ENCODE data around the gene ABO. TPM values are rescaled to one million over a fixed set of nuclear protein-coding genes. Genes with fewer than 3 reads are reported as not detected.
"Not testable (repeated sequence)": the region's sequence is repeated elsewhere in the genome, so short reads cannot be mapped to it uniquely, and the experiment has no call there.

The ABO gene
- total RNA-seq, 1 experiment from 2014 or later, result not detected

DNA sequence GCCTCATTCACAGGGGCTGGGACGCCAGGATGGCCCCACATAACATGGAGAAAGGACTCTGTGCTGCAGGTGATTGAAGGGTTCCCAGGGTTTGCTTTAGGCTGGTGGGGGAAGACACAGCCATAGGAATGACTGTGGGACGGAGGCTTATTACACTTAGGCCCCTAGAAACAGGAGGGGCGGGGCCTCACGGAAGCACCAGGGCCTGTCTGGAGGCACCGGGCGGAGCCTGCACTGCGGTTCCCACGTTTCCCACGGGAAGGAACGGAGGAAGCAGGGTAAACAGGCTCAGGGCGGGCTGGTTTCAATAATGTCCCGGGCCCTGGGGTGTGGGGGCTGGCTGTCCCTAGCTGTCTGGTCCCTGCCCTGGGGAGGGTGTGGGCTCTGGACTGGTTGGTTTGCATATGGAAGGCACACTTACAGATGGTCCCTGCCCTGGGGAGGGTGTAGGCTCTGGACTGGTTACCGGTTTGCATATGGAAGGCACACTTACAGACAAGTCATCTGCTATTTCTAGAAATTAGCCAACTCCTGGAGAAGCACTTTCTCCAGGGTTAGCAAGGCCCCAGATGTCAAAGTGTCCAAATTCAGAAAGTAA is 51.7 kb downstream of the ABO start:
- not testable (repeated sequence) for DNase-seq (ENCODE audit: low read depth, low spot score)

DNA sequence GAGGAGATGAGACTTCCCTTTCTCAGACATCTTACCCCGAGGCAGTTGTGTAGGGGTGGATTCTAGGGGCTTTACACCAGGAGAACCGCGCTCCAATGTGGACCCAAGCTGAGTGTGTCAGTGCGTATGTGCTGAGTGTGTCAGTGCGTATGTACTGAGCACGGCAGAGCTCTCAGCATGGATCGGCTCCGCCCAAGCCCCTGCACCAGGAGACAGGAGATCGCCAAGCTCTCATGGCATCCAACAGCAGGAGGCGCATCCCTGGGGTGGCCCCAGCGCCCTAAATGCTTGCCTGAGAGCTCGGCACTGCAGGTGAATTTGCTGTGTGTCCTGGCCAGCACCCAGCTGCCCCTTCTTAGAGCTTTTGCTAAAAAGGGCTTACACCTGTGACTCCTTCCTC is 53.0 kb downstream of the ABO start:
- in situ Hi-C loops (cut with HindIII; ENCODE audit: low pct_unique_long_range_greater_than_20kb, low sequenced_read_pairs), result not testable (repeated sequence)

More for the DNA sequence above, 51.7 kb downstream of the ABO start:
- in situ Hi-C loops (cut with HindIII; ENCODE audit: low pct_unique_long_range_greater_than_20kb, low sequenced_read_pairs), result not testable (repeated sequence)

DNA sequence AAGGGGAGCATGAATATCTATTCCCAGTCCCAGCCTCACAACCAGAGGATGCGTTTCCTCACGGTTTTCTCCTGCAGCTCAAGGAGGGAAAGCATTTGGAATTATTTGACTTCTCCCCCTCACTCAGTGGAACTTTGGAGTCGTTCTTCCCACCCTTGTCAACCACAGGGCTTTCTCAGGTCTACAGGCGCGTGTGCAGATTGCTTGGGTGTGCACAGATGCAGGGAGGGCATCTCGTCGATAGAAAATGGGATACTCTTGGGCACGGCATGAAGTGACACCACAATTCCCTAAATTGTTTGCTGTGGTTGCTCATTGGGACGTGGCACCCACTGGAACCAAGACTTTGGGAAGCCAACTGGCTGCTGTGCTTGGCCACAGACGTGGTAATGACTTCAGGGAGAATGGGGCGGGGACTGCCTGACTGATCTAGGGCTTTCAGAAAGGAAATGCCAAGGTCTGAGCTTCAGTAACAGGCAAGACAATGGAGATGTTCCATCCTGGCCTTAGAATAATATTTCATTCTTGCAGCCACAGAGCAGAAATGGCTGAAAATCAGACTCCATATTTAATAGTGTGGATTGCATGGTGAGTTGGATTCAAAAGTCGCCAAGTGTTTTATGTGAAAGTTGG is 53.7 kb downstream of the ABO start:
- no peak for DNase-seq (ENCODE audit: low read depth, low spot score)
- in situ Hi-C loops (cut with HindIII; ENCODE audit: low pct_unique_long_range_greater_than_20kb, low sequenced_read_pairs), result no loop called here

More for the DNA sequence above, 53.0 kb downstream of the ABO start:
- not testable (repeated sequence) for DNase-seq (ENCODE audit: low read depth, low spot score)

DNA sequence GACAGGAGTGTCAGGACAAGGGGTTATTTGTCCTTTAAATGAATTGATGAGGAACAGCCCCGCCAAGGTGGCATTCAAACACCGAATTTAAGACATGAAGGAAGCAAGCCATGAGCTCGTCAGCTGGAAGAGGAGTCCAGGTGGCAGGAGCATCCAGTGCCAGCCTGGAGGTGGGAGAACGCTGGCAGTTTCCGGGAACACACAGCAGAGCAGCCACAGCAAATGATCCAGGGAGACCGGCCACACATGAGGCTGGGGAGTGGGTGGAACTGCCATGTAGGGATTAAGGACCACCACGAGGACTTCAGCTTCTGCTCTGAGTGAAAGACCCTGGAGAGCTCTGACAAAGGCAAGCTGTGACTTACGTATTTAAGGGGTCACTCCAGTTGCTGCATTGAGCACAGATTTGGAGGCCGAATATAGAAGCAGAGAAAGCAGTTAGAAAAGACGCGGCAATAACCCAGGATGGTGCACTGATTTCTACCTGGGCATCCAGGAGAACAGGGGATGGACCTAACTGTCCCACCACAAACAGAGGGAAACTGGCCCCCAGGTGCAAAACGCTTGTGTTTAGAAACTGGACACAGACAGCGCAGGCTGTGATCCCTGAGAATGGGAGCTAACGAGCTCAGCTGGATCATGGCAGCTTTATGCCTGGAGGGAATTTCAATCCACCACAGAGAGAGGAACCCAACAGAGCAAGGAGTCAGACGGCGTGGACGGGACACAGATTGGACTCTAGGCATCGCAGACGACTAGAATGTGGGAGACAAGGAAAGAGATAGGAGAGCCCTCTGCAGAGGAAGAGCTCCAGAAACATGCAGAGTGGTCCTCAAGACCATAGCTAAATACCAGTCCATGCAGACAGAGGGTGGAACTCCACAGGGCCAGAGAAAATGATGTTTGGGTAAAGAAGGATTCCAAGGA is 56.7 kb downstream of the ABO start:
- in situ Hi-C loops (cut with HindIII; ENCODE audit: low pct_unique_long_range_greater_than_20kb, low sequenced_read_pairs); DNase-seq (ENCODE audit: low read depth, low spot score): not testable (repeated sequence)

DNA sequence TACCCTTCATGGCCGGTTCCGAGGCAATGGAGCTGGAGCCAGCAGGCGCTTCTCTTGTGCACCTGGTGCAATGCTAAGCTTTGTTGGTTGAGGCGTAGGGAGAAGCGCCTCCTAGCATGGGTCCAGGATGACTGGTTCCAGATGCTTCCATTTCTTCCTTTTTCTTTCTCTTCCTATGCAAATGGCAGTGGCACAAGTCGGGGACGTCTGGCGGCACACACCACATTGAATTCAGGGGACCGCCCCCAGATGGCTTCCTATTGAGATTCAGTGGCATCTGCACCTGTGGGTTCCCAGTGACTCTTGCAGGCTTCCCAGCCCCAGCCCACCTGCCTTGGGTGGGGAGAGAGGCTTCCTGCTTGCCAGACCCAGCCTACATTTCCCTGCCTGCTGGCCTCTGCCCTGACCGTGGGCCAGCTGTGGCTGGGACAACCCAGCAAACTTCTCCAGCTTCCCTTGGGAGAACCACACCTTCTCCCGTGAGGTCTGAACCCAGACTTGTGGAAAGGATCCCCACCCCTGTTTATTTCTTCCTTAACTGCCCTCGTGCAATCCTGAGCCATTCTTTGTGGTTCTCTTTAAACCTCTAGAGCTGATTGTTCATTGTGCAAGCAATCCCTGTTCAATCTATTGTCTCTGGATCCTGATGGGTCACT is 57.5 kb downstream of the ABO start:
- DNase-seq (ENCODE audit: low read depth, low spot score); in situ Hi-C loops (cut with HindIII; ENCODE audit: low pct_unique_long_range_greater_than_20kb, low sequenced_read_pairs): not testable (repeated sequence)

DNA sequence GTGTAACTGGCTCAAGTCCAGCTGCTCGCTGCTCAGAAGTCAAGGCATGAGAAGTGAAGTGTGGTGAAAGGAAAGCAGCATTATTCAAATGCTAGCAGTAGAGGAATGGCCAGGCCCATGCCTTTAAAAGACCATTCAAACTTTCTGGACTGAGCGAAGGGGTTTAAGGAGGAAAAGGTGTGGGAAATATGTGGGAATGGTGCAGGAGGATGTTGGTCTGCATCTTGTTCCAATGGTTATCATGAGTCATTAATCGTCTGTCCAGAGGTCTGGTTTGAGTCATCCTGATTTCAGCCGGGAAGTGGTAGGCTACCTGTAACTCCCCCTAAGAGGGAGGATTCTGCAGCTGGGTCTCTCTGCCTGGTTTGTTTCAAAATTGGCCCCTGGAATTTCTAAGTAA is 60.7 kb downstream of the ABO start:
- DNase-seq (ENCODE audit: low read depth, low spot score); in situ Hi-C loops (cut with HindIII; ENCODE audit: low pct_unique_long_range_greater_than_20kb, low sequenced_read_pairs): not testable (repeated sequence)

DNA sequence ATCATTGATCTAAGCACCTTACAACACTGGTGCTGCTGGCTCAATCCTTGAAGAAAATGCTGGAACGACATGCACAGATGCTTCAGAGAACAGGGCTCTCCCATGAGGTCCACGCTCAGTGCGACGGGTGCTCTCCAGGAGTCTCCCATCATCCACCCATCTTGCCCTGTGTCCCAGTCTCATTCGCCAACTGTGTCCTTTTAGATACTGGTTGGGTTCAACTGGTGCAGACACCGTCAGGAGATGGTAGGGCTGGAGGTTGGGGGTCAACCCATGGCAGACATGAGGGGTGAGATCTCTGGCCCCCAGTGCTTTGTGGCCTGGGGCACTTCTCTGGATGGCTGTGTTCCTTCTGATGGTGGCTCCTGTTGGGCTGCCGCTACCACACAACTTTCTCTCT is 64.4 kb downstream of the ABO start:
- in situ Hi-C loops (cut with HindIII; ENCODE audit: low pct_unique_long_range_greater_than_20kb, low sequenced_read_pairs), result no loop called here
- DNase-seq (ENCODE audit: low read depth, low spot score), result no peak

DNA sequence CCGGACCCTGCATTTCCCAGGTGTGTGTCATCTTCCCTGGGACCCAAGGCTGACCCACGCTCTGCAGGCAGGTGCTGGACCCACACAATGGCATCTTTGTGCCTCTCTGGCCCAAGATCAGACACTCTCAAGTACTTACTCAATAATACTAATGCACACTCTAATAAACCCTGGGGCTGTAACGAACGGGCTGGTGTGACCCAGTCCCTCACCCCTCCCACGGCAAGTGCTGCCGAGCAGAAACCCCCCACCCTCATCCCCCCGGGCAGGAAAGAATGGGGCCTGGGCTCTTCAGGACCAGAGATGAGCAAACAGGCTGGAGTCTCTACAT is 64.8 kb downstream of the ABO start:
- DNase-seq (ENCODE audit: low read depth, low spot score), result no peak
- in situ Hi-C loops (cut with HindIII; ENCODE audit: low pct_unique_long_range_greater_than_20kb, low sequenced_read_pairs), result no loop called here

DNA sequence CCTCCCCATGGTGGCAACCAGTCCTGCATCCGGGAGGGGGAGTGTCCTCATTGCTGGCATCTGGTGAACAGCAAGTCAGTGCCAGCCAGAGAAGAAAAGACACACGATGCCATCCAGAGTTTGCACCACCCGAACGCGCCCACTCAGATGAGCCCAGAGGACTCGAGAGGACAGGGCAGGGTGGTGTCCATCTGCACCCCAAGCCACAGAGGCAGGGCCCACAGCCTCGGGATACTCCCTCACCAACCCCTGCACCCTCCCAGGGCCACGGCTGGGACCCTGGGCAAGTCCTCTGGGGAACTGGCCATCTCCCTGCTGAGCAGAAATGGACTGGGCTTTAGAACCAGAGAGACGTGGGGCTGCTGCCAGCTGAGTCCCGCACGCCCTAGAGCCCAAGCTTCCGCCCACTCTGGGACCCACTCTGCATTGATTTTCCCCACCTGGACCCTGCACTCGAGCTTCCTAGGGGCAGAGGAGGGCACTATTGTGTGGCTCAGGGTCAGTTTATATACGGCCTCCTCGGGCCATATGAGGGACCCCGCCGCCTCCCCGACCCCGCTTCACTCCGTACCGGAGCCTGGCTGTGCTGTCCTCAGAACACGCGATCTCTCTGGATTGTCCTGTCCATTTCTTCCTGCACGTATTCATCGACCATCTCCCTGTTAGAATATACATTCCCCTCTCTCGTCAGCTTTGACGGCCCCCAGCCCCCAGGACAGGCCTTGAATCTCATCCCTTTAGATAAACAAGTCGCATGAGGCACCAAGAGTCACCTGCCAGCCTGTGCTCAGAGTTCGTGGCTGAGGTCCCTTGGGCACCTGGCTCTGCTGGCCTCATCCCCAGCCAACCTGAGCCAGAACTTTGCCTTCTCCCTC is 65.4 kb downstream of the ABO start:
- in situ Hi-C loops (cut with HindIII; ENCODE audit: low pct_unique_long_range_greater_than_20kb, low sequenced_read_pairs); DNase-seq (ENCODE audit: low read depth, low spot score): not testable (repeated sequence)

DNA sequence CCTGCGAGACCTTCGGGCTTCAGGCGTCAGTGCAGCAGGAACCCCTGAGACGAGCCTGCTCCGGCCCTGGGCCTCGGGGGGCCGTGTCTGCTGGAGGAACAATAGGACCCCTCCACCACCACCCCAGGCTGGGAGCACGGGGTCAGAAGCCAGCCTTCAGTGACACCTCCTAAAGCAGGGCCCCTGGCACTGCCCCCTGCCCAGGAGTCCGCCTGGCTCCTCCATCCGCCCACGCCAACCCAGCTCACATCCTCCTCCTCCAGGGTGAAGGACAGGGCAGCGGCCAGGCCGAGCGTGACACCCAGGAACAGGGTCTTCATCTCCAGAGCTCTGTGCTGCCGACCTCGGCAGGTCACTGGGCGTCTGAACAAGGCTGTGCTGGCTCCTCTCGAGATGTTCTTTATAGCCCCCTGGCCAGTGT is 66.1 kb downstream of the ABO start, which contains the start of gene OBP2B:
TSS of gene OBP2B (minus strand) at position 371 of the 421 bp plus-strand sequence. CDS start at position 320, 51 bp downstream.
- DNase-seq (ENCODE audit: low read depth, low spot score); in situ Hi-C loops (cut with HindIII; ENCODE audit: low pct_unique_long_range_greater_than_20kb, low sequenced_read_pairs): not testable (repeated sequence)

DNA sequence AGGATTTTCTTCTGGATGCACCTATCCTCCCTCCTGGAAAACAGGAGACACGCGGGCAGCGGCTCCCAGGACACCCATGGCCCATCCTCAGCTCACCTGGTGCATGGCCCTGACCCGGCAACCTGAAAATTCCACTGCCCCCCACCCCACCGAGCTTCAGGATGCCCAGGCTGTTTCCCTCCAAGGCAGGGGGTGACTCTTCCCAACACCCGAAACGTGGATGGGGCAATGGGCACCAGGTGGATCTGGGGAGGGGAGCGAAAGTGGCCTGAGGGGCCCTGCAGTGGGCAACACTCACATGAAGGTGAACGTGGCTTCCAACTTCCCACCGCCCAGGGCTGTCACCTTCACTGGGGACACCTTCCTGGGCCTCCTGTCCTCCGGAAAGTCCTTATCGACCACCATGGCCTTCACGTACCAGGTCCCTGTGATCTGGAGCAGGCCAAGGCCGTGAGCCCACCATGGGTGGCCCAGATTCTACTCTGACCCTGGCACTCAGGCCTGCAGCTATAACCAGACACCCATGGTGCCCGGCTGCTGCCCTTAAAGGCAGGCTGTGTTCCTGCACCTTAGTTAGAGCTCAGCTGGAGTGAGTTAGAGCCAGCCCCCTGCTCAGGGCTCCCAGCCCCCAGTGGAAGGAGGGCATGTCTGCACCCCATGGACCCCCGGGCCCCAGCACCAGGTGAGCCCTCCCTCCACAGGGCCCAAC is 66.7 kb downstream of the ABO start:
- in situ Hi-C loops (cut with HindIII; ENCODE audit: low pct_unique_long_range_greater_than_20kb, low sequenced_read_pairs); DNase-seq (ENCODE audit: low read depth, low spot score): not testable (repeated sequence)

DNA sequence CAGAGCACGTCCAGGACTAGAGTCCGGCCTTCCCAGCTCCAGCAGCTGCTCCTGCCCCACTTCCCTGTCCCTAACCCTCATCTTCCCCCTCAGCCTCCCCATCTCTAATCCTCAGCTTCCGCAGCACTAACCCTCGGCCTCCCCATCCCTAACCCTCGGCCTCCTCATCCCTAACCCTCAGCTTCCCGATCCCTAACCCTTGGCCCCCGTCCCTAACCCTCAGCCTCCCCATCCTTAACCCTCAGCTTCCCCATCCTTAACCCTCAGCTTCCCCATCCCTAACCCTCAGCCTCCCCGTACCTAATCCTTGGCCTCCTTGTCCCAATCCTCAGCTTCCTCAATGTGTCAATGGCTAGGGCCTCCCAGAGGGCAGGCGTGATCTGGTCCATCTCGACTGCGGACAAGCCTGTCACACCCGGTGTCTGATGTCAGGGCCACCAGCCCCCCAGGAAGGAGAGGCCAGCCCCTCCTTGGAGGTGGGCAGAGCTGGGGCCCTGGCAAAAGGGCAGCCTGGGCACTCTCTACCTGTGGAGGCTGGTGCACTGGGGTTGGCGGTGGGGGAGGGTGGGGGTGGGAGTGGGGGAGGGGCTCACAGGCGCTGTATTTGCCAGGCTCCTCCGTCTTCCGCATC is 67.3 kb downstream of the ABO start:
- DNase-seq (ENCODE audit: low read depth, low spot score), result no peak
- in situ Hi-C loops (cut with HindIII; ENCODE audit: low pct_unique_long_range_greater_than_20kb, low sequenced_read_pairs), result no loop called here

DNA sequence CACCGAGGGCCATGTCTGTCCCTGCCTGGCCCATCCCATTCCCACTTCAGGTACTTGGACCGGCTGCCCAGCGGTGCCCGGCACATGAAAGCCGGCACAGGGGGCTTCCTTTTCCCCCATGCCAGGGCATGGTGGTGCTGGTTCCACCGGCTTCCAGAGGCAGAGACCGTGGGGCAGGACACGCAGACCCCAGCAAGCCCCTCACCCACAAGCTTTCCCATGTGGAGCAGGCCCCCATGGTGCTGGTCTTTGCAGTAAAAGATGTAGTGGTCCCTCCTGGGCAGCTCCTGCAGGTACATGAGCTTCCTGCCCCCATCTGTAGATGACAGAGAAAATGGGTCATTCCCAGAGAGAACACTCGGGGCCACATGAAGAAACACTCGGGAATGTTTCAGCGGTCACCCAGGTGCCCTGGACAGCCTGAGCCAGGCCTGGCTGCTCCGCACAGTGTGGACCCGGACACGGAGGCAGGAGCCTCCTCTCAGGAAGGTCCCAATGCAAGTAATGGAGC is 67.9 kb downstream of the ABO start:
- DNase-seq (ENCODE audit: low read depth, low spot score), result no peak
- in situ Hi-C loops (cut with HindIII; ENCODE audit: low pct_unique_long_range_greater_than_20kb, low sequenced_read_pairs), result no loop called here

DNA sequence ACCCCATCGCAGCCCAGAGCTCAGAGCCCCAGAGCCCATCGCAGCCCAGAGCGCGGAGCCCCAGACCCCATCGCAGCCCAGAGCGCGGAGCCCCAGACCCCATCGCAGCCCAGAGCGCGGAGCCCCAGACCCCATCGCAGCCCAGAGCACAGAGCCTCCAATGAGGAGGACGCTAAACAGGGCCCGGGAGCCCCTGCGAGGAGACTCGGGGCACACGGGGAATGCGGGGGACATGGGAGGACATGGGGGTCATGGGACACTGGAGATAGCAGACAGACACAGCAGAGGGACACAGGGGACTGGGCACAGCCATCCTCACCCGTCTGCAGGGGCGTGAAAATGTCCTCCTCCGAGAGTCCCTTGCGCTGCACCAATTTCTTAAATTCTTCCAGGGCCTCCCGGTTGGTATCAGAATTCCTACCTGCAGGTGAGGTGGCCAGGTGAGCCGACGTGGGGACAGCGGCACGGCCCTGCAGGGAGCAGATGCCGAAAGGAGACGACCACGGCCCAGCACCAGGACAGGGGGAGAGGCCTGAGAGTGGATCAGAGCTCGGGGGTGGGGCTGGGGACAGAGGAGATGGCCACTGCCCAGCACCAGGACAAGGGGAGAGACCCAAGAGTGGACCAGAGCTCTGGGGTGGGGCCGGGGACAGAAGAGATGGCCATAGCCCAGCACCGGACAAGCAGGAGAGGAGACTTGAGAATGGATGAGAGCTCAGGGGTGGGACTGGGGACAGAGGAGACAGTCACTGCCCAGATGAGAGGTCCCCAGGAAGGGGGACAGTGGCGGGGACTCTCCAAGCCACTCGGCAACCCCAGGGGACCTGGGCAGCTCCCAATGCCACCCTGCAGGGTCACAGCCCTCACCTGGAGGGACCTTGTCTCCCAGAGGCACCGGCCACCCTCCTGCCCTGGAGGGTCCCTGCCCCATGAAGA is 68.7 kb downstream of the ABO start:
- no peak for DNase-seq (ENCODE audit: low read depth, low spot score)
- in situ Hi-C loops (cut with HindIII; ENCODE audit: low pct_unique_long_range_greater_than_20kb, low sequenced_read_pairs), result no loop called here

DNA sequence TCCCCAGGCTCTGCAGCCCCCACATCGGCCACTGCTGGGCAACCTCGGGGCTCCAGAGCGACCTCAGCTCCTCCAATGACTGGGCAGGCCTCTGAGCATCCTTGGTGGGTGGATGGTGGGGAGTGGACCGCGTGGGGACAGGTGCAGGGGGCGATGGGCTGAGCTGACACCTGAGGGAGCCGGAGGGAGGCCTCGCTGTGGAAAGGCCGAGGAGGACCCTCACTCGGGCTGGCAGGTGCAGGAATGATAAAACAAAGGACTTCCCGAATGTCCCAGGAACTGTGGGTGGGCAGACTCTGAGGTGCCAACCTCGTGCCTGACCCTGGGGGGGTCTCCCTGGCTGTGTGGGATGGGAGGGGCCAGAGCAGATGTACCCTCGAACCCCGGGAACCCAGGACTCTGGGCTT is 69.5 kb downstream of the ABO start:
- DNase-seq (ENCODE audit: low read depth, low spot score); in situ Hi-C loops (cut with HindIII; ENCODE audit: low pct_unique_long_range_greater_than_20kb, low sequenced_read_pairs): not testable (repeated sequence)

Measured in SK-MEL-5 (cell line).